Glomerular endothelial cell (primary cell): ENCODE data around the gene CTAGE9. TPM values are rescaled to one million over a fixed set of nuclear protein-coding genes. Genes with fewer than 3 reads are reported as not detected.

ENCODE experiments used
- DNase-seq: peaks from one replicate; pipeline ENCODE4 v3.0.0-alpha.2; 2011; ENCODE audit warnings: low read depth, low spot score; ENCODE audit errors: extremely low read depth
- total RNA-seq: library from RNA; depleted of rRNA; stranded (reverse); fragments of >200 nt; gene quantifications from 2 replicates; pipeline ENCODE4 v1.2.3, GENCODE V29; 2015

The CTAGE9 gene
- total RNA-seq, 1 donor from 2014 or later: not detected

DNA sequence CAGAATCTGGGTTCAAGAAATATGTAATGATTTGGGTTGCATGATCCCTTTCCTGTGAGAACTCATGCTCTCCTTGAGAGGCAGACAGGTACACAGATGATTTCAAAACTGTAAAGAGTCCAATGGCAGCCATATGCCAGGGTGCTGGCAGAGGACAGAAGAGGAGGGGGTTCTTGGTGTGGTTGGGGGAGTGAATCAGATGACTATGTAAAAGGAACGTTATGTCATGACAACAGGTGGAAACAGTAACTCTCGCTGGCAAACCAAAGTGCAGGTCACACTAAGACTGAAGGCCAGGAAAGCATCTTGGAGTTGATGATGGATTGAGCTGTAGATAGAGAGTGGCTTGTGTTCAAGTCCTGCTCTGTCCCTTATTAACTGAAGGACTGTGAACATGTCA lies 29.9 kb downstream of the CTAGE9 start:
- DNase-seq: no peak

DNA sequence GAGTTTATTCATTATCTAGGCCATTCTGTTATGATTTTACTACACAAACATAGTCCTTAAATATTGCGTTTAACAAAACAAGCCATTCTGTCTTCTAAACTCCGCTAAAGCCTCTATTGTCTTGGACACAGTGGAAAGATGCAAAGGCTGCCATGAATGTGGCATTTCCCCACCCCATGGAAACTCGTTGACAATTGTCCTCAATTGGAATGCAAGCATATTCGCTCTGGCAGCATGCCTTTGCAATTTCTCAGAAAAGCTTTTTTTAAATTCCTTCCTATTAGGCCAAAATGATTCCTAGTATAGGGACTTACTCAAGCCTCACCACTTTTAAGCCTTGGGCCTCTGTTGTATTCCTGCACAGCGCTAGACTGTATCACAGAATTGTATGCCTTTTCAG lies 32.4 kb downstream of the CTAGE9 start:
- no peak for DNase-seq

DNA sequence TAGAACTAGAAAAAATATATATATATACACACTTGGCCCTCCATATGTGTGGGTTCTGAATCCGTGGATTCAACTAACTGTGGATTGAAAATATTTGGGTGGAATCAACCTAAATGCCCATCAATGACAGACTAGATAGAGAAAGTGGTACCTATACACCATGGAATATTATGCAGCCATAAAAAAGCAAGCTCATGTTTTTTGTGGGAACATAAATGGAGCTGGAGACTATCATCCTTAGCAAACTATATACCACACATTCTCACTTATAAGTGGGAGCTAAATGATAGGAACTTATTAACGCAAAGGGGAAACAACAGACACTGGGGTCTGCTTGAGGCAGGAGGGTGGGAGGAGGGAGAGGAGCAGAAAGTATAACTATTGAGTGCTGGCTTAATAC lies 37.6 kb downstream of the CTAGE9 start:
- DNase-seq: no peak

DNA sequence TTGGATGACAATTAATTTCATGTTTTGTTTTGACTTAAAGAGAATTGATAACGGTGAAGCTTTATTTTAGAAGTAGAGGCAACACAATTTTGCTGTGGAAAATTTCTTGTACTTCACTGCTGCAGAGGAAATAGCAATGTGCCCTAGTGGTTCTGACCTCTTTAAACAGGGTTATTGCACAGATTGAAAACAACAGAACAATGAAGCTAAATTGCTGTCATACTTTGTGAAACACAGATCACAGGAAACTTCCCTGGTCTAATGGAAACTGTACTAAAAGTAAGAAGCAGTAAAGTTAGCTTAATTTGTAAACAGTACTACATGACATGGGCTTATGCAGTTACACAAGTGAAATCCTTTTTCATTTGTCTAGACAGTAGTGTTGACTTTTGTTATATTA lies 40.9 kb downstream of the CTAGE9 start:
- no peak for DNase-seq

DNA sequence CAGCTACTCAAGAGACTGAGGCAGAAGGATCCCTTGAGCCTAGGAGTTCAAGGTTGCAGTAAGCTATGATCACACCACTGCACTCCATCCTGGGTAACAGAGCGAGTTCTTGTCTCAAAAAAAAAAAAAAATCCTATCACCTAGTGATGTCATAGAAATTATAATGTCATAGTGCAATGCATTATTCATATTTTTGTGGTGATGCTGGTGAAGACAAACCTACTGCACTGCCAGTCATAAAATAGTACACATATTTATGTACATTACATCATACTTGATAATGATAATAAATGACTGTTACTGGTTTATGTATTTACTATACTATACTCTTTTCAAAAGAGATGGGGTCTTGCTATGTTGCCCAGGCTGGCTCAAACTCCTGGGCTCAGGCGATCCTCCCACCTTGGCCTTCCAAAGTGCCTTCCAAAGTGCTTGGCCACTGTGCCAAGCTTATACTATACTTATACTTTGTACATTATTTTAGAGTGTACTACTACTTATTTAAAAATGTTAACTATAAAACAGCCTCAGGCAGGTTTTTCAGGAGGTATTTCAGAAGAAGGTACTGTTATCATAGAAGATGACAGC lies 47.1 kb downstream of the CTAGE9 start:
- DNase-seq: no peak

DNA sequence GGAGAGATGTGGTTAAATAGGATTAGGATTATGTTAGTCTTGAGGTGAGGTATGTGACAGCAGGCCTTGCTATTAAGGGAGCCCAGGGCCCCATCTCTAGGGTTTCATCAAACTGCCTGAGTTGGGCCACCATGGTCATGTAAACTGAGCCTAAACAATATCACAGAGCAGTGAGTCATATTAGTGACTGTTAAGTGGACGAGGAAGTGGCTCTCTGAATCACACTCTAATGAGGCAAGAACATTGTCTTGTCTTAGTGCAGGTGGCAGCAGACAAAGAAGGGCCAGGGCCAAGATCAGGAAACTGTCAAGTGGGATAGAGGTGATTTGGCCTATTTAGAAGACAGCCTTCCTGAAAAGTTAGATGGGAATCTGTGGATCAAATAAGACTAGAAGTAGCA lies 50.6 kb downstream of the CTAGE9 start:
- DNase-seq: no peak

Other genes starting within 250 kb of the CTAGE9 start
- not detected in 2 replicates for gene ARG1, start 137.8 kb downstream of the CTAGE9 start, total RNA-seq
- 19.0 and 20.9 TPM in 2 replicates for gene MED23, start 82.8 kb downstream of the CTAGE9 start, total RNA-seq
- gene ENPP3, start 73.7 kb downstream of the CTAGE9 start, total RNA-seq: not detected in 2 replicates
- 0.10 TPM in 1 of 2 replicates, not detected in the other for gene OR2A4, start 9.6 kb downstream of the CTAGE9 start, total RNA-seq
- gene ENPP1, start 97.0 kb upstream of the CTAGE9 start, total RNA-seq: 0.53 and 1.2 TPM in 2 replicates
- gene CCN2, start 240.4 kb upstream of the CTAGE9 start, total RNA-seq: 551 and 1,253 TPM in 2 replicates